H9 (cell line): Measurements from ENCODE around the gene FBXO2. TPM values are rescaled to one million over a fixed set of nuclear protein-coding genes. Genes with fewer than 3 reads are reported as not detected.

Source experiments
- DNase-seq: peaks from one replicate; pipeline ENCODE4 v3.0.0-alpha.2; 2017
- H2AFZ ChIP-seq: one replicate; pipeline ENCODE4 v1.6.1; 2013; ENCODE audit warnings: mild to moderate bottlenecking, low read length, control low read depth, moderate library complexity
- H2AK5ac ChIP-seq: 2 replicates; pipeline ENCODE4 v1.6.1; 2013; ENCODE audit warnings: low read length, control low read depth, mixed read lengths; ENCODE audit not compliant: insufficient read length
- H2BK120ac ChIP-seq: one replicate; pipeline ENCODE4 v1.6.1; 2013; ENCODE audit warnings: low read depth, mild to moderate bottlenecking, low read length, control low read depth, inconsistent platforms; ENCODE audit not compliant: poor library complexity, severe bottlenecking
- H2BK12ac ChIP-seq: 2 replicates; pipeline ENCODE4 v1.6.1; 2013; ENCODE audit warnings: low read length, control low read depth, mixed read lengths, low read depth; ENCODE audit not compliant: insufficient read length
- H2BK15ac ChIP-seq: 2 replicates; pipeline ENCODE4 v1.6.1; 2013; ENCODE audit warnings: low read depth, low read length, control low read depth
- H2BK20ac ChIP-seq: one replicate; pipeline ENCODE4 v1.6.1; 2013; ENCODE audit warnings: low read depth, mild to moderate bottlenecking, low read length, control low read depth, inconsistent platforms; ENCODE audit not compliant: poor library complexity, severe bottlenecking
- H2BK5ac ChIP-seq: 2 replicates; pipeline ENCODE4 v1.6.1; 2013; ENCODE audit warnings: low read length, control low read depth, mixed read lengths; ENCODE audit not compliant: insufficient read length
- H3K14ac ChIP-seq: 2 replicates; pipeline ENCODE4 v1.6.1; 2013; ENCODE audit warnings: low read length, control low read depth; ENCODE audit not compliant: insufficient read depth
- H3K18ac ChIP-seq: 2 replicates; pipeline ENCODE4 v1.6.1; 2013; ENCODE audit warnings: low read depth, mild to moderate bottlenecking, mixed read lengths, low read length, control low read depth; ENCODE audit not compliant: insufficient read length
- H3K23ac ChIP-seq: 2 replicates; pipeline ENCODE4 v1.6.1; 2013; ENCODE audit warnings: low read length, control low read depth, mixed read lengths, low read depth; ENCODE audit not compliant: insufficient read length
- H3K23me2 ChIP-seq: 2 replicates; pipeline ENCODE4 v1.6.1; 2013; ENCODE audit warnings: low read depth, mild to moderate bottlenecking, mixed read lengths, low read length, control low read depth; ENCODE audit not compliant: insufficient read length, poor library complexity, severe bottlenecking
- H3K27ac ChIP-seq: 2 replicates; pipeline ENCODE4 v1.5.1; 2013; ENCODE audit warnings: low read length, control low read depth, mixed read lengths, low read depth; ENCODE audit not compliant: insufficient read length
- H3K27me3 ChIP-seq: 2 replicates; pipeline ENCODE4 v1.6.1; 2013; ENCODE audit warnings: low read length, control low read depth, inconsistent platforms; ENCODE audit not compliant: insufficient read depth
- H3K4ac ChIP-seq: 2 replicates; pipeline ENCODE4 v1.6.1; 2013; ENCODE audit warnings: low read depth, mild to moderate bottlenecking, control low read depth, inconsistent platforms, low read length, moderate library complexity
- H3K4me1 ChIP-seq: 2 replicates; pipeline ENCODE4 v1.6.1; 2013; ENCODE audit warnings: low read length, control low read depth, inconsistent platforms; ENCODE audit not compliant: insufficient read depth
- H3K4me2 ChIP-seq: 2 replicates; pipeline ENCODE4 v1.6.1; 2013; ENCODE audit warnings: low read length, control low read depth, mixed read lengths; ENCODE audit not compliant: insufficient read length, insufficient read depth
- H3K56ac ChIP-seq: 2 replicates; pipeline ENCODE4 v1.6.1; 2013; ENCODE audit warnings: low read depth, mild to moderate bottlenecking, mixed read lengths, low read length, control low read depth; ENCODE audit not compliant: insufficient read length
- H3K79me1 ChIP-seq: 2 replicates; pipeline ENCODE4 v1.6.1; 2013; ENCODE audit warnings: low read depth, mild to moderate bottlenecking, moderate library complexity, low read length, control low read depth, inconsistent platforms; ENCODE audit not compliant: insufficient read depth, poor library complexity, severe bottlenecking
- H3K79me2 ChIP-seq: 2 replicates; pipeline ENCODE4 v1.6.1; 2013; ENCODE audit warnings: low read length, control low read depth, inconsistent platforms; ENCODE audit not compliant: insufficient read depth
- H3K9ac ChIP-seq: 2 replicates; pipeline ENCODE4 v1.6.1; 2013; ENCODE audit warnings: low read length, control low read depth, mixed read lengths; ENCODE audit not compliant: insufficient read length; ENCODE audit errors: extremely low read depth
- H3K9me3 ChIP-seq: one replicate; pipeline ENCODE4 v1.6.1; 2013; ENCODE audit warnings: low read depth, low read length, inconsistent platforms; ENCODE audit not compliant: control insufficient read depth
- H3T11ph ChIP-seq: one replicate; pipeline ENCODE4 v1.6.1; 2013; ENCODE audit warnings: mild to moderate bottlenecking, low read length, control low read depth, inconsistent platforms
- H4K20me1 ChIP-seq: one replicate; pipeline ENCODE4 v1.6.1; 2013; ENCODE audit not compliant: control insufficient read depth, insufficient read length, insufficient read depth
- H4K5ac ChIP-seq: 2 replicates; pipeline ENCODE4 v1.6.1; 2013; ENCODE audit warnings: low read depth, mild to moderate bottlenecking, mixed read lengths, low read length, control low read depth; ENCODE audit not compliant: insufficient read length
- H4K8ac ChIP-seq: replicated peaks from 2 replicates; pipeline ENCODE4 v1.6.1; 2013; ENCODE audit warnings: low read length, control low read depth, mixed read lengths, low read depth; ENCODE audit not compliant: insufficient read length
- H4K91ac ChIP-seq: 2 replicates; pipeline ENCODE4 v1.6.1; 2013; ENCODE audit warnings: low read depth, mild to moderate bottlenecking, moderate library complexity, mixed read lengths, low read length, control low read depth; ENCODE audit not compliant: insufficient read length
- H3K27ac Mint-ChIP-seq, 3 experiments: 2 replicates in 2 of 3; 3 replicates in 1 of 3; pipeline ENCODE4 v1.8.0; 2020 to 2021; ENCODE audit warnings: mixed read lengths in 3 of 3, mild to moderate bottlenecking in 1 of 3, moderate library complexity in 1 of 3
- H3K27me3 Mint-ChIP-seq: 2 replicates; pipeline ENCODE4 v1.8.0; 2021; ENCODE audit warnings: low read depth, mild to moderate bottlenecking, moderate library complexity, mixed read lengths
- H3K36me3 Mint-ChIP-seq, 3 experiments: 2 replicates in 2 of 3; 3 replicates in 1 of 3; pipeline ENCODE4 v1.8.0; 2020 to 2021; ENCODE audit warnings: low read depth in 3 of 3, mixed read lengths in 3 of 3; ENCODE audit not compliant: insufficient read depth in 1 of 3
- H3K4me1 Mint-ChIP-seq, 2 experiments: 2 replicates each; pipeline ENCODE4 v1.8.0; 2020; ENCODE audit warnings: mixed read lengths in 2 of 2
- H3K4me3 Mint-ChIP-seq, 2 experiments: 2 replicates in 1 of 2; 3 replicates in 1 of 2; pipeline ENCODE4 v1.8.0; 2020 to 2021; ENCODE audit warnings: mild to moderate bottlenecking in 2 of 2, mixed read lengths in 2 of 2, moderate library complexity in 1 of 2
- H3K9me3 Mint-ChIP-seq, 2 experiments: 2 replicates in 1 of 2; 3 replicates in 1 of 2; pipeline ENCODE4 v1.8.0; 2020; ENCODE audit warnings: mild to moderate bottlenecking in 2 of 2, mixed read lengths in 2 of 2, moderate library complexity in 1 of 2
- WGBS: extraction: QIAGEN DNeasy Blood & Tissue Kit; methylation state at CpG from one replicate; pipeline ENCODE4 v1.1.7; 2013; ENCODE audit warnings: missing lambda C conversion rate, low lambda C conversion rate, mixed read lengths; ENCODE audit not compliant: insufficient read length; ENCODE audit errors: extremely low coverage; 5-methylcytosine and 5-hydroxymethylcytosine counted together
- total RNA-seq: library from RNA; stranded (reverse); gene quantifications from 2 replicates; pipeline ENCODE4 v1.2.1, GENCODE V29; 2021
- TF ChIP-seq, protein P1 (sequence below): fragments of 200-600 bp; sonication (generic); conservative IDR thresholded peaks from 3 replicates; pipeline ENCODE4 v1.8.0; 2021; ENCODE audit warnings: antibody characterized with exemption, mild to moderate bottlenecking

Gene FBXO2
- total RNA-seq, 1 experiment from 2014 or later, result 28.9 TPM

DNA sequence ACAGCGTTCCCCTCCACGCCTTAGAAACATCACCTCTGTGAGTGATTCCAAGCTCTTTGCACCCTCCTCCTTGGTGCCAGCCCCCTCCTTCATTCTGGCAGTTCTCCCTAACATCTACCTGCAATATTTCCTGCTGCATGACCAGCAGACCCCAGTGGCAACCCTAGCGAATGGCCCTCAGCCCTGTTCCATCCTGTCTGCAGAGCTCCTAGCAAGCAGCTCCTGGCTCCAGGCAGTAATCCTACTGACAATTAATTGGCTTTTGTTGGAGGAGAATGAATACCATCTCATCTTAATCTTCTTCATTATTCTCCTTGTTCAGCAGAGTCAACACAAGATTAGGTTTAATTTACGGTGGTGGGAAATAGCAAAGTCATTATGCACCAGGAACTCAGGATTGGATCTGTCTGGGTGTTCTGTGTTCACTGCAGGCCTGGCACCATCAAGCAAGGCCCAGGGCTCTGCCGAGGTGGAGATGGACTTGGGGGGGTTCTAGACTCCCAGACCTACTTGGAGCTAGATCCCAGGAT lies 12.4 kb downstream of the FBXO2 start:
- no peak overlapping the region for H2BK20ac ChIP-seq

More for the DNA sequence above, 12.4 kb downstream of the FBXO2 start:
- Histone ChIP-seq H3K4me1 (no peaks in the 10 kb centered on the region), H4K91ac (no peak overlapping the region), H3K4me2 (no peak overlapping the region), H3K27me3 (no peaks in the 10 kb centered on the region), H3K9me3 (no peaks in the 10 kb centered on the region), H3K79me2 (no peaks in the 10 kb centered on the region), H3K4ac (no peak overlapping the region), H2BK5ac (no peak overlapping the region), H2BK120ac (no peak overlapping the region), H3K79me1 (no peaks in the 10 kb centered on the region), H2AFZ (no peak overlapping the region), H2AK5ac (no peak overlapping the region), H3K56ac (no peak overlapping the region), H2BK12ac (no peak overlapping the region), H4K5ac (no peak overlapping the region), H3T11ph (no peak overlapping the region), H3K18ac (no peak overlapping the region), H3K9ac (no peak overlapping the region), H3K23me2 (no peaks in the 10 kb centered on the region), H2BK15ac (no peak overlapping the region), H3K23ac (no peak overlapping the region), H4K8ac (no peak overlapping the region), H3K27ac (no peak overlapping the region), H4K20me1 (no peaks in the 10 kb centered on the region), H3K14ac (no peak overlapping the region; the same call in 1 of the 2 replicates)
- H3K36me3 Mint-ChIP-seq, result no peaks in the 10 kb centered on the region
- H3K4me1 Mint-ChIP-seq, result no peaks in the 10 kb centered on the region
- no CpG with 5 or more reads among the region's 5 CpGs for WGBS
- H3K9me3 Mint-ChIP-seq, result no peaks in the 10 kb centered on the region; a peak in 1 of 5 replicates
- no peak overlapping the region for H3K4me3 Mint-ChIP-seq
- H3K27me3 Mint-ChIP-seq, result peaks cover 5% of the 10 kb centered on the region
- TF ChIP-seq, protein P1, sequence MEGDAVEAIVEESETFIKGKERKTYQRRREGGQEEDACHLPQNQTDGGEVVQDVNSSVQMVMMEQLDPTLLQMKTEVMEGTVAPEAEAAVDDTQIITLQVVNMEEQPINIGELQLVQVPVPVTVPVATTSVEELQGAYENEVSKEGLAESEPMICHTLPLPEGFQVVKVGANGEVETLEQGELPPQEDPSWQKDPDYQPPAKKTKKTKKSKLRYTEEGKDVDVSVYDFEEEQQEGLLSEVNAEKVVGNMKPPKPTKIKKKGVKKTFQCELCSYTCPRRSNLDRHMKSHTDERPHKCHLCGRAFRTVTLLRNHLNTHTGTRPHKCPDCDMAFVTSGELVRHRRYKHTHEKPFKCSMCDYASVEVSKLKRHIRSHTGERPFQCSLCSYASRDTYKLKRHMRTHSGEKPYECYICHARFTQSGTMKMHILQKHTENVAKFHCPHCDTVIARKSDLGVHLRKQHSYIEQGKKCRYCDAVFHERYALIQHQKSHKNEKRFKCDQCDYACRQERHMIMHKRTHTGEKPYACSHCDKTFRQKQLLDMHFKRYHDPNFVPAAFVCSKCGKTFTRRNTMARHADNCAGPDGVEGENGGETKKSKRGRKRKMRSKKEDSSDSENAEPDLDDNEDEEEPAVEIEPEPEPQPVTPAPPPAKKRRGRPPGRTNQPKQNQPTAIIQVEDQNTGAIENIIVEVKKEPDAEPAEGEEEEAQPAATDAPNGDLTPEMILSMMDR, result no peak
- H3K27ac Mint-ChIP-seq, result no peak overlapping the region
- DNase-seq, result no peak
